ENCODE data around the gene B4GAT1. TPM values are rescaled to one million over a fixed set of nuclear protein-coding genes. Genes with fewer than 3 reads are reported as not detected.

B4GAT1 gene
- total and polyA plus RNA-seq, 2 donors (not counting 3 experiments of a cell fraction or from before 2014, with no cell fraction given), result 21.2 to 21.6 TPM

- intact Hi-C loops (cut with micrococcal nuclease), result loop anchor here (5.0 kb wide), 1 partner anchor 127 kb away; the partner anchor contains the start of gene MRPL11
- Histone ChIP-seq H3K79me2 (ENCODE audit: control insufficient read depth, insufficient read depth, low read length) (no peaks in the 10 kb centered on the region), H3K9me1 (replicated peaks; ENCODE audit: control insufficient read depth, extremely low read depth, insufficient read depth, low read length) (no peaks in the 10 kb centered on the region), H3K9ac (replicated peaks; ENCODE audit: extremely low read depth, insufficient read depth, low read length) (no peak overlapping the region), H3K4me3 (replicated peaks in 1 of 3; ENCODE audit: insufficient read depth in 1 of 3, low read depth in 1 of 3, low read length in 3 of 3) (no peak overlapping the region), H3K27ac (ENCODE audit: insufficient read depth, low read depth, low read length) (no peak overlapping the region), H3K4me1 (ENCODE audit: control insufficient read depth, extremely low read depth, insufficient read depth, low read length) (peaks cover 4% of the 10 kb centered on the region), H3K4me2 (ENCODE audit: insufficient read depth, low read length) (no peak overlapping the region), H3K27me3 (ENCODE audit: control insufficient read depth in 2 of 2, insufficient read depth in 2 of 2, low read length in 2 of 2) (peaks cover 0 to 5% of the 10 kb centered on the region in 2 experiments), H3K9me3 (replicated peaks; ENCODE audit: control insufficient read depth, insufficient read depth, low read length) (no peaks in the 10 kb centered on the region), H4K20me1 (replicated peaks; ENCODE audit: control insufficient read depth, extremely low read depth, insufficient read depth, low read length) (no peaks in the 10 kb centered on the region), H3K36me3 (ENCODE audit: control insufficient read depth in 2 of 2, extremely low read depth in 1 of 2, insufficient read depth in 2 of 2, low read length in 2 of 2) (no peaks in the 10 kb centered on the region), H2AFZ (ENCODE audit: low read depth, low read length) (no peak overlapping the region)
- CTCF ChIA-PET, result interaction anchor here (1.5 to 9.5 kb wide), 4 partner anchors 10 to 75 kb away, joined by 4 to 225 read pairs (median 43); partner anchors contain the start of gene RIN1
- FAIRE-seq (no peak), DNase-seq (ENCODE audit: low read depth, low spot score) (no peak)
- dilution Hi-C loops (cut with MboI; ENCODE audit: extremely low pct_ligation_motif_present, low sequenced_read_pairs), result no loop called here
- POLR2A ChIA-PET, result no interaction called here
- TF ChIP-seq POLR2AphosphoS5 (IDR thresholded peaks at IDR 0.05; ENCODE audit: insufficient read depth, low read depth, low read length), result no peak
- TF ChIP-seq JUN (IDR thresholded peaks at IDR 0.05; ENCODE audit: borderline replicate concordance, insufficient read depth, insufficient read length, low read depth), result no peak
- TF ChIP-seq CTCF (IDR thresholded peaks at IDR 0.05; ENCODE audit: extremely low read depth in 1 of 2, insufficient read depth in 1 of 2, low read depth in 1 of 2, low read length in 2 of 2), result no peak
- TF ChIP-seq FOS (IDR thresholded peaks at IDR 0.05; ENCODE audit: borderline replicate concordance, insufficient read depth, low read length), result no peak
- TF ChIP-seq GATA2 (IDR thresholded peaks at IDR 0.05; ENCODE audit: insufficient read depth, insufficient read length, low read depth, low read length), result no peak
- TF ChIP-seq EZH2 (IDR thresholded peaks at IDR 0.05; ENCODE audit: borderline replicate concordance, low read depth, low read length, severe bottlenecking), result no peak
- no peak for TF ChIP-seq MYC (IDR thresholded peaks at IDR 0.05; ENCODE audit: low read depth, low read length)
- TF ChIP-seq MAX (IDR thresholded peaks at IDR 0.05; ENCODE audit: insufficient read depth, insufficient read length), result no peak
- TF ChIP-seq POLR2A (IDR thresholded peaks at IDR 0.05; ENCODE audit: low read depth, low read length), result no peak
- BruUV-seq (replicated peaks), result no TSS peak
Measured at GRCh38 chr11:66310324-66310723, 37.1 kb downstream of the B4GAT1 start.
